ENCODE data around the gene DAAM2.

DNA sequence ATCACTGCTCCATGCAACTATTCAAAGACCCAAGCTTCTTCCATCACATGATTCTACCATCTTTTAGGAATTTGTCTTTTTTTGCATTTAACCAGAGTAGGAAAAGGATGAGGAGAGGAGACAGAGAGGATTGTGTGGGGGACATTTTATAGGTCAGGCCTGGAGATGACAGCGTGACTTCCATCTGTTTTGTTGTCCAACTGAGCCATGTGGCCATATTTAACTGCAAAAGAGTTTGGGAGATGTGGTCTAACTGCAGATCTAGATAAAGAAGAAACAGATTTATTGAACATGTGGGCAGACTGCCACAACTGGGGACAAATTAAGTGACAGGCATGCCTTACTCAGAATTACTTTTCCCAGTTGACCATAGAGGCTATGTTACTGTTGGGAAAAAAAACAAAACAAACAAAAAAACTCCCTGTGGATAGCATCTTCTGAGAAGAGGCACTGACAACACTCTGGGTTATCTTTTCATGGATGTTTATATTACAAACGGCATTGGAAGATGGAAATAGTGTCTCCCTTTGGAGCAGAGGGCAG, 161.0 kb downstream of the DAAM2 start:
- TF ChIP-seq, protein P1, sequence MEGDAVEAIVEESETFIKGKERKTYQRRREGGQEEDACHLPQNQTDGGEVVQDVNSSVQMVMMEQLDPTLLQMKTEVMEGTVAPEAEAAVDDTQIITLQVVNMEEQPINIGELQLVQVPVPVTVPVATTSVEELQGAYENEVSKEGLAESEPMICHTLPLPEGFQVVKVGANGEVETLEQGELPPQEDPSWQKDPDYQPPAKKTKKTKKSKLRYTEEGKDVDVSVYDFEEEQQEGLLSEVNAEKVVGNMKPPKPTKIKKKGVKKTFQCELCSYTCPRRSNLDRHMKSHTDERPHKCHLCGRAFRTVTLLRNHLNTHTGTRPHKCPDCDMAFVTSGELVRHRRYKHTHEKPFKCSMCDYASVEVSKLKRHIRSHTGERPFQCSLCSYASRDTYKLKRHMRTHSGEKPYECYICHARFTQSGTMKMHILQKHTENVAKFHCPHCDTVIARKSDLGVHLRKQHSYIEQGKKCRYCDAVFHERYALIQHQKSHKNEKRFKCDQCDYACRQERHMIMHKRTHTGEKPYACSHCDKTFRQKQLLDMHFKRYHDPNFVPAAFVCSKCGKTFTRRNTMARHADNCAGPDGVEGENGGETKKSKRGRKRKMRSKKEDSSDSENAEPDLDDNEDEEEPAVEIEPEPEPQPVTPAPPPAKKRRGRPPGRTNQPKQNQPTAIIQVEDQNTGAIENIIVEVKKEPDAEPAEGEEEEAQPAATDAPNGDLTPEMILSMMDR (conservative IDR thresholded peaks at IDR 0.05; ENCODE audit: low read depth, low read length) = no peak
- TF ChIP-seq EZH2 (IDR thresholded peaks at IDR 0.05; ENCODE audit: borderline replicate concordance, low read depth, low read length, poor library complexity, severe bottlenecking) = no peak

Data from A673 (cell line).